WTC11 (cell line): ENCODE measurements around the gene BICDL1. TPM values are rescaled to one million over a fixed set of nuclear protein-coding genes. Genes with fewer than 3 reads are reported as not detected.

Experiments
- ATAC-seq: fragments of 200-7000 bp; cut with Tn5 transposase; 2 replicates; pipeline ENCODE4 v1.10.0; 2021; ENCODE audit warnings: mild to moderate bottlenecking, moderate library complexity
- CTCF ChIA-PET: fragments of 300-600 bp; sonication (Branson Sonifier 250); formaldehyde crosslinking; loops from one replicate; lab custom pipeline; 2021; ENCODE audit warnings: antibody characterized with exemption; lab: Charles Lee
- POLR2A ChIA-PET: fragments of 350-600 bp; sonication (Branson Sonifier 250); formaldehyde crosslinking; loops from one replicate; lab custom pipeline; 2021; ENCODE audit warnings: antibody characterized with exemption; lab: Charles Lee
- DNase-seq: peaks from one replicate; pipeline ENCODE4 v3.0.0; 2021; ENCODE audit warnings: low spot score
- H3K27ac Mint-ChIP-seq: 2 replicates; pipeline ENCODE4 v1.8.0; 2021; ENCODE audit warnings: mixed read lengths
- H3K27me3 Mint-ChIP-seq: 2 replicates; pipeline ENCODE4 v1.8.0; 2021; ENCODE audit warnings: low read depth, mild to moderate bottlenecking, moderate library complexity, mixed read lengths
- H3K36me3 Mint-ChIP-seq: 2 replicates; pipeline ENCODE4 v1.8.0; 2021; ENCODE audit warnings: mixed read lengths
- H3K4me1 Mint-ChIP-seq: 2 replicates; pipeline ENCODE4 v1.8.0; 2022; ENCODE audit warnings: mixed read lengths
- H3K4me3 Mint-ChIP-seq: 2 replicates; pipeline ENCODE4 v1.8.0; 2021; ENCODE audit warnings: mild to moderate bottlenecking, moderate library complexity, mixed read lengths
- H3K9me3 Mint-ChIP-seq: 2 replicates; pipeline ENCODE4 v1.8.0; 2021; ENCODE audit warnings: mixed read lengths
- ATF1 ChIP-seq: sonication (generic); formaldehyde crosslinking; IDR thresholded peaks from 2 replicates; pipeline ENCODE4 v1.8.1; 2023; ENCODE audit warnings: mild to moderate bottlenecking, moderate library complexity, missing genetic modification reagents
- CREB1 ChIP-seq: sonication (generic); formaldehyde crosslinking; IDR thresholded peaks from 2 replicates; pipeline ENCODE4 v1.8.0; 2023; ENCODE audit warnings: mild to moderate bottlenecking, missing genetic modification reagents
- ESRRA ChIP-seq: sonication (generic); formaldehyde crosslinking; IDR thresholded peaks from 2 replicates; pipeline ENCODE4 v1.8.1; 2022; ENCODE audit warnings: mild to moderate bottlenecking, missing genetic modification reagents, borderline replicate concordance
- ETV6 ChIP-seq: sonication (generic); formaldehyde crosslinking; IDR thresholded peaks from 2 replicates; pipeline ENCODE4 v1.8.1; 2022; ENCODE audit warnings: mild to moderate bottlenecking, missing genetic modification reagents
- FOXJ3 ChIP-seq: sonication (generic); formaldehyde crosslinking; IDR thresholded peaks from 2 replicates; pipeline ENCODE4 v1.9.0; 2021; ENCODE audit warnings: missing genetic modification reagents, mild to moderate bottlenecking, borderline replicate concordance
- FOXK1 ChIP-seq: sonication (generic); formaldehyde crosslinking; IDR thresholded peaks from 2 replicates; pipeline ENCODE4 v1.8.0; 2022; ENCODE audit warnings: mild to moderate bottlenecking, moderate library complexity, missing genetic modification reagents
- GABPB1 ChIP-seq: sonication (generic); formaldehyde crosslinking; IDR thresholded peaks from 2 replicates; pipeline ENCODE4 v1.8.1; 2023; ENCODE audit warnings: mild to moderate bottlenecking, missing genetic modification reagents
- GRHL2 ChIP-seq: fragments of 250-450 bp; sonication (Bioruptor Pico); IDR thresholded peaks from 2 replicates; pipeline ENCODE4 v1.8.0; 2022; ENCODE audit warnings: mild to moderate bottlenecking, moderate library complexity; ENCODE audit not compliant: insufficient replicate concordance, severe bottlenecking
- GTF2I ChIP-seq: fragments of 250-450 bp; sonication (Bioruptor Pico); conservative IDR thresholded peaks from 2 replicates; pipeline ENCODE4 v1.4.0; 2021; ENCODE audit warnings: mild to moderate bottlenecking
- HMGA2 ChIP-seq: fragments of 250-450 bp; sonication (Bioruptor Pico); IDR thresholded peaks from 2 replicates; pipeline ENCODE4 v1.4.0; 2021; ENCODE audit warnings: mild to moderate bottlenecking, moderate library complexity
- IRF2 ChIP-seq: sonication (generic); formaldehyde crosslinking; IDR thresholded peaks from 2 replicates; pipeline ENCODE4 v1.8.0; 2022; ENCODE audit warnings: low read depth, missing genetic modification reagents, borderline replicate concordance
- NFATC4 ChIP-seq: fragments of 250-450 bp; sonication (Bioruptor Pico); IDR thresholded peaks from 2 replicates; pipeline ENCODE4 v1.9.0; 2021; ENCODE audit warnings: mild to moderate bottlenecking
- NFYB ChIP-seq: sonication (generic); formaldehyde crosslinking; conservative IDR thresholded peaks from 2 replicates; pipeline ENCODE4 v1.8.0; 2022; ENCODE audit warnings: low read depth, missing genetic modification reagents
- RELA ChIP-seq: sonication (generic); formaldehyde crosslinking; IDR thresholded peaks from 2 replicates; pipeline ENCODE4 v1.8.1; 2022; ENCODE audit warnings: missing genetic modification reagents, mild to moderate bottlenecking, borderline replicate concordance
- TEAD1 ChIP-seq: sonication (generic); formaldehyde crosslinking; IDR thresholded peaks from 2 replicates; pipeline ENCODE4 v1.8.0; 2022; ENCODE audit warnings: mild to moderate bottlenecking, missing genetic modification reagents
- total RNA-seq: library from RNA; stranded (reverse); gene quantifications from 3 replicates; pipeline ENCODE4 v1.2.3, GENCODE V29; 2021
- TF ChIP-seq, protein P1 (sequence below): sonication (generic); formaldehyde crosslinking; IDR thresholded peaks from 2 replicates; pipeline ENCODE4 v1.8.1; 2023; ENCODE audit warnings: mild to moderate bottlenecking, missing genetic modification reagents
- TF ChIP-seq, protein P2 (sequence below): fragments of 250-450 bp; sonication (Bioruptor Pico); IDR thresholded peaks from 2 replicates; pipeline ENCODE4 v1.9.0; 2021; ENCODE audit warnings: moderate library complexity, mild to moderate bottlenecking, inconsistent platforms, borderline replicate concordance
- TF ChIP-seq, protein P3 (sequence below): sonication (generic); formaldehyde crosslinking; conservative IDR thresholded peaks from 2 replicates; pipeline ENCODE4 v1.8.1; 2022; ENCODE audit warnings: mild to moderate bottlenecking, missing genetic modification reagents
- TF ChIP-seq, protein P4 (sequence below): sonication (generic); formaldehyde crosslinking; IDR thresholded peaks from 2 replicates; pipeline ENCODE4 v1.8.1; 2022; ENCODE audit warnings: mild to moderate bottlenecking, missing genetic modification reagents, moderate library complexity, borderline replicate concordance

The BICDL1 gene
- total RNA-seq, 1 experiment from 2014 or later, result 23.1 TPM

DNA sequence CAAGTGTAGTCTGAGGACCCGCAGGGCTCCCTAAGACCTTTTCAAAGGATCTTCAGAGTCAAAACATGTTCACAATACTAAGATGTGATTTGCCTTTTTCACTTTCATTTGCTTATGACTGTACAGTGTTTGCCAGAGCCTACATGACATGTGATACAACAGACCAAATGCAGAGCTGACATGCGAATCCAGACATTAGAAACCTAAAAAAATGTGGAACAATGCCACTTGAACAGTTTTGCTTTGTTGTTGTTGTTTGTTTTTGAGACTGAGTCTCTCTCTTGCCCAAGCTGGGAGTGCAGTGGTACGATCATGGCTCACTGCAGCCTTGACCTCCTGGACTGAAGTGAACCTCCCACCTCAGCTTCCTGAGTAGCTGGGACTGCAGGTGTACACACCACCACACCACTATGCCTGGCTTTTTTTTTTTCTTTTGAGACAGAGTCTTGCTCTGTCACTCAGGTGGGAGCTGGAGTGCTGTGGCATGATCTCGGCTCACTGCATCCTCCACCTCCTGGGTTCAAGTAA, 132.8 kb downstream of the BICDL1 start:
- no peak for ATAC-seq
- TF ChIP-seq, protein P1, sequence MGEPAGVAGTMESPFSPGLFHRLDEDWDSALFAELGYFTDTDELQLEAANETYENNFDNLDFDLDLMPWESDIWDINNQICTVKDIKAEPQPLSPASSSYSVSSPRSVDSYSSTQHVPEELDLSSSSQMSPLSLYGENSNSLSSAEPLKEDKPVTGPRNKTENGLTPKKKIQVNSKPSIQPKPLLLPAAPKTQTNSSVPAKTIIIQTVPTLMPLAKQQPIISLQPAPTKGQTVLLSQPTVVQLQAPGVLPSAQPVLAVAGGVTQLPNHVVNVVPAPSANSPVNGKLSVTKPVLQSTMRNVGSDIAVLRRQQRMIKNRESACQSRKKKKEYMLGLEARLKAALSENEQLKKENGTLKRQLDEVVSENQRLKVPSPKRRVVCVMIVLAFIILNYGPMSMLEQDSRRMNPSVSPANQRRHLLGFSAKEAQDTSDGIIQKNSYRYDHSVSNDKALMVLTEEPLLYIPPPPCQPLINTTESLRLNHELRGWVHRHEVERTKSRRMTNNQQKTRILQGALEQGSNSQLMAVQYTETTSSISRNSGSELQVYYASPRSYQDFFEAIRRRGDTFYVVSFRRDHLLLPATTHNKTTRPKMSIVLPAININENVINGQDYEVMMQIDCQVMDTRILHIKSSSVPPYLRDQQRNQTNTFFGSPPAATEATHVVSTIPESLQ, result no peak
- no peak for TF ChIP-seq NFYB (CRISPR knock-in tag)
- 0 out of 2 replicates have a peak, but pooled peaks have one; percentile 33 for TF ChIP-seq GABPB1 (CRISPR knock-in tag)
- TF ChIP-seq, all 79 proteins: peak for 1
- POLR2A ChIA-PET, result no interaction called here
- Mint-ChIP-seq H3K36me3 (peaks cover 3% of the 10 kb centered on the region), H3K27me3 (no peaks in the 10 kb centered on the region; the same call in 1 of the 2 replicates), H3K27ac (peak overlapping the region; percentile 33; the same call in 1 of the 2 replicates), H3K9me3 (no peaks in the 10 kb centered on the region), H3K4me1 (peaks cover 23% of the 10 kb centered on the region), H3K4me3 (no peak overlapping the region)
- CTCF ChIA-PET, result interaction anchor here (1.2 to 1.4 kb wide), 2 partner anchors 35 to 79 kb away, joined by 4 read pairs; partner anchors contain the start of gene RPLP0
- no peak for DNase-seq

DNA sequence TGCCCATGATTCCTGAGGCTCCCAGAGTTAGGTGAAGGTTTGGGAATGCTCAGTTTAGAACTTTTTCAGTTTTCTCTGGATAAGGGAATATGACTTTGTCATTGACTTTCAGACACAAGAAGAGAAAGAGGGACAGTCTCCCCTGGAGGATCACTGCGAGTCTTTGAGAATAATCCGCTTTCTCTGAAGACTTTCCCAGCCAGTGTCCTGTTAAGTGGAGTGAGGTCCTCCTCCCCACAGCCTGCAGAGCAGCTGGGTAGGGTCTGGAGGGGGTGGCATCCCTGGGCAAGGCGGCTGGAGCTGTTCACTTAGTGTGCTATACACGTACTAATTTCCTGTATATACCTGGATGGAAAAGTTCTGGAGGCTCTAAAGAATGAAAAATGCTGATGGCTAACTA, 136.0 kb downstream of the BICDL1 start:
- Mint-ChIP-seq H3K36me3 (peaks cover 34% of the 10 kb centered on the region), H3K4me3 (no peak overlapping the region), H3K27ac (peak overlapping the region; percentile 58), H3K9me3 (no peaks in the 10 kb centered on the region), H3K4me1 (peaks cover 17% of the 10 kb centered on the region), H3K27me3 (no peaks in the 10 kb centered on the region; the same call in 1 of the 2 replicates)
- ChIA-PET POLR2A (interaction anchor here (0.6 to 1.0 kb wide), 2 partner anchors 38 to 508 kb away, joined by 3 to 5 read pairs; no protein-coding TSS in a partner anchor), CTCF (no interaction called here)
- DNase-seq, result no peak
- ATAC-seq, result no peak
- no peak for TF ChIP-seq HMGA2
- no peak for TF ChIP-seq ETV6 (CRISPR knock-in tag)
- no peak for TF ChIP-seq NFATC4 (CRISPR knock-in tag)
- TF ChIP-seq, protein P2, sequence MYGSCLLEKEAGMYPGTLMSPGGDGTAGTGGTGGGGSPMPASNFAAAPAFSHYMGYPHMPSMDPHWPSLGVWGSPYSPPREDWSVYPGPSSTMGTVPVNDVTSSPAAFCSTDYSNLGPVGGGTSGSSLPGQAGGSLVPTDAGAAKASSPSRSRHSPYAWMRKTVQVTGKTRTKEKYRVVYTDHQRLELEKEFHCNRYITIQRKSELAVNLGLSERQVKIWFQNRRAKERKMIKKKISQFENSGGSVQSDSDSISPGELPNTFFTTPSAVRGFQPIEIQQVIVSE (CRISPR knock-in tag), result no peak
- TF ChIP-seq, protein P3, sequence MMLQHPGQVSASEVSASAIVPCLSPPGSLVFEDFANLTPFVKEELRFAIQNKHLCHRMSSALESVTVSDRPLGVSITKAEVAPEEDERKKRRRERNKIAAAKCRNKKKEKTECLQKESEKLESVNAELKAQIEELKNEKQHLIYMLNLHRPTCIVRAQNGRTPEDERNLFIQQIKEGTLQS (CRISPR knock-in tag), result no peak
- no peak for TF ChIP-seq IRF2 (CRISPR knock-in tag)
- no peak for TF ChIP-seq ATF1 (CRISPR knock-in tag)
- no peak for TF ChIP-seq FOXK1 (CRISPR knock-in tag)
- no peak for TF ChIP-seq CREB1 (CRISPR knock-in tag)
- TF ChIP-seq ESRRA (CRISPR knock-in tag), result no peak
- no peak for TF ChIP-seq FOXJ3 (CRISPR knock-in tag)
- no peak for TF ChIP-seq TEAD1 (CRISPR knock-in tag)
- no peak for TF ChIP-seq GTF2I (CRISPR knock-in tag)
- TF ChIP-seq RELA, result no peak
- no peak for TF ChIP-seq GRHL2
- TF ChIP-seq, protein P4, sequence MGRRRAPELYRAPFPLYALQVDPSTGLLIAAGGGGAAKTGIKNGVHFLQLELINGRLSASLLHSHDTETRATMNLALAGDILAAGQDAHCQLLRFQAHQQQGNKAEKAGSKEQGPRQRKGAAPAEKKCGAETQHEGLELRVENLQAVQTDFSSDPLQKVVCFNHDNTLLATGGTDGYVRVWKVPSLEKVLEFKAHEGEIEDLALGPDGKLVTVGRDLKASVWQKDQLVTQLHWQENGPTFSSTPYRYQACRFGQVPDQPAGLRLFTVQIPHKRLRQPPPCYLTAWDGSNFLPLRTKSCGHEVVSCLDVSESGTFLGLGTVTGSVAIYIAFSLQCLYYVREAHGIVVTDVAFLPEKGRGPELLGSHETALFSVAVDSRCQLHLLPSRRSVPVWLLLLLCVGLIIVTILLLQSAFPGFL (CRISPR knock-in tag), result no peak
